Esophagus squamous epithelium (tissue), 5 donors: ENCODE results near the gene PHACTR2. TPM values are rescaled to one million over a fixed set of nuclear protein-coding genes. Genes with fewer than 3 reads are reported as not detected.
A peak's percentile ranks its signal among the peaks of the same experiment; 100 is the strongest.
"Not testable (repeated sequence)": the region's sequence is repeated elsewhere in the genome, so short reads cannot be mapped to it uniquely, and the experiment has no call there.

Source experiments
- DNase-seq: peaks from one replicate; lab custom pipeline; 2025; lab: John Stamatoyannopoulos, UW
- H3K27ac ChIP-seq, 4 donors: fragments of 200-600 bp; sonication (generic); one replicate each; pipeline ENCODE4 v1.5.1; 2016 to 2019; ENCODE audit warnings: mild to moderate bottlenecking in 1 of 4
- H3K27me3 ChIP-seq, 4 donors: fragments of 200-600 bp; sonication (generic); 1 replicate in 3 of 4; 2 replicates in 1 of 4; pipeline versions ENCODE4 v1.5.1 to v1.6.0; 2017 to 2021; ENCODE audit warnings: antibody characterized with exemption in 1 of 4
- H3K36me3 ChIP-seq, 3 donors: fragments of 200-600 bp; sonication (generic); one replicate each; pipeline ENCODE4 v1.5.1; 2016 to 2019
- H3K4me1 ChIP-seq, 3 donors: fragments of 200-600 bp; sonication (generic); one replicate each; pipeline ENCODE4 v1.5.1; 2017 to 2019
- H3K4me3 ChIP-seq, 4 donors: fragments of 200-600 bp; sonication (generic); 1 replicate in 3 of 4; 2 replicates in 1 of 4; pipeline ENCODE4 v1.5.1; 2016 to 2019; ENCODE audit warnings: mild to moderate bottlenecking in 2 of 4, moderate library complexity in 1 of 4
- H3K9me3 ChIP-seq, 3 donors: fragments of 200-600 bp; sonication (generic); one replicate each; pipeline ENCODE4 v1.5.1; 2016 to 2019
- POLR2A ChIP-seq, 4 donors: fragments of 450-650 bp; IDR thresholded peaks; one replicate each; pipeline ENCODE4 v1.6.1; 2017; ENCODE audit warnings: antibody characterized with exemption in 4 of 4, mild to moderate bottlenecking in 4 of 4, moderate library complexity in 3 of 4
- WGBS, 2 donors: methylation state at CpG; one replicate each; pipeline ENCODE4 v1.1.5; 2018; 5-methylcytosine and 5-hydroxymethylcytosine counted together
- intact Hi-C: fragments of 100-400 bp; cut with DNase I; formaldehyde crosslinking; loops from one replicate; pipeline ENCODE4 v1.15.0; 2022
- total RNA-seq, 4 donors: library from RNA; depleted of rRNA; stranded (reverse); fragments of >200 nt; gene quantifications; one replicate each; pipeline ENCODE4 v1.1.0, GENCODE V29; 2016
- TF ChIP-seq, protein P1 (sequence below), 6 experiments: fragments of 450-650 bp in 4 of 6; fragments of 200-600 bp in 2 of 6; sonication (generic) in 2 of 6; IDR thresholded peaks; one replicate each; pipeline ENCODE4 v1.5.1; 2016 to 2019; ENCODE audit warnings: antibody characterized with exemption in 6 of 6, mild to moderate bottlenecking in 4 of 6, moderate library complexity in 4 of 6
- donor health status: DM: yes; HTN: yes; CAD: no.

Gene PHACTR2
- total RNA-seq, 4 donors from 2014 or later, result 25.1 to 76.9 (median 45.1) TPM

DNA sequence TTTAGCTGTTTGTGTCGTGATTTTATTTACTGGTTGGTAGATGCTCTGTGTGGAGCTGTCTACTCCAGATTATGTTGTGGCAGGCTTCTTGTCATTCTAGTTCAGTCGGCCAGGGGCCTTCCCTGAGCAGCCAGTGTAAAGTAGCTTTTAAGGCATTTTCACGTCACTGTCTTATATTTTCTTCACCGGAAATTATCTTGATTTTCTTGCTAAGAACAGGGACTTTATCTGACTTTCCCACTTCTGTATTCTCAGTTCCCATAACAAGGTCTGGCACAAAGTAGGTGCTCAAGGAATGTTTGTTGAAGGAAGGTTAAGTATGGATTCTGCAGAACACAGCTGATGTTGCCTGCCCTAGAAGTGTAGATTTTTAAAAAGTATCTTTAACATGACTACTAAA lies 166.2 kb downstream of the PHACTR2 start:
- intact Hi-C loops, result no loop called here
- no peaks in the 10 kb centered on the region for H3K27me3 ChIP-seq
- no peak for DNase-seq
- 3 to 6% methylated on average over 4 of the region's 4 CpGs for WGBS, 2 donors
- peak overlapping the region; percentile 73 to 98 (median 80) for H3K4me3 ChIP-seq
- H3K4me1 ChIP-seq, result peaks cover 9 to 22% (median 11%) of the 10 kb centered on the region in 3 donors
- no peak for TF ChIP-seq POLR2A (IDR thresholded peaks at IDR 0.05)
- TF ChIP-seq, protein P1, sequence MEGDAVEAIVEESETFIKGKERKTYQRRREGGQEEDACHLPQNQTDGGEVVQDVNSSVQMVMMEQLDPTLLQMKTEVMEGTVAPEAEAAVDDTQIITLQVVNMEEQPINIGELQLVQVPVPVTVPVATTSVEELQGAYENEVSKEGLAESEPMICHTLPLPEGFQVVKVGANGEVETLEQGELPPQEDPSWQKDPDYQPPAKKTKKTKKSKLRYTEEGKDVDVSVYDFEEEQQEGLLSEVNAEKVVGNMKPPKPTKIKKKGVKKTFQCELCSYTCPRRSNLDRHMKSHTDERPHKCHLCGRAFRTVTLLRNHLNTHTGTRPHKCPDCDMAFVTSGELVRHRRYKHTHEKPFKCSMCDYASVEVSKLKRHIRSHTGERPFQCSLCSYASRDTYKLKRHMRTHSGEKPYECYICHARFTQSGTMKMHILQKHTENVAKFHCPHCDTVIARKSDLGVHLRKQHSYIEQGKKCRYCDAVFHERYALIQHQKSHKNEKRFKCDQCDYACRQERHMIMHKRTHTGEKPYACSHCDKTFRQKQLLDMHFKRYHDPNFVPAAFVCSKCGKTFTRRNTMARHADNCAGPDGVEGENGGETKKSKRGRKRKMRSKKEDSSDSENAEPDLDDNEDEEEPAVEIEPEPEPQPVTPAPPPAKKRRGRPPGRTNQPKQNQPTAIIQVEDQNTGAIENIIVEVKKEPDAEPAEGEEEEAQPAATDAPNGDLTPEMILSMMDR (IDR thresholded peaks at IDR 0.05), result peak in 1 of 6 experiments; percentile 24
- peaks cover 14 to 43% (median 27%) of the 10 kb centered on the region in 3 donors for H3K36me3 ChIP-seq
- peak overlapping the region; percentile 90 to 98 (median 94) for H3K27ac ChIP-seq
- H3K9me3 ChIP-seq, result no peaks in the 10 kb centered on the region

DNA sequence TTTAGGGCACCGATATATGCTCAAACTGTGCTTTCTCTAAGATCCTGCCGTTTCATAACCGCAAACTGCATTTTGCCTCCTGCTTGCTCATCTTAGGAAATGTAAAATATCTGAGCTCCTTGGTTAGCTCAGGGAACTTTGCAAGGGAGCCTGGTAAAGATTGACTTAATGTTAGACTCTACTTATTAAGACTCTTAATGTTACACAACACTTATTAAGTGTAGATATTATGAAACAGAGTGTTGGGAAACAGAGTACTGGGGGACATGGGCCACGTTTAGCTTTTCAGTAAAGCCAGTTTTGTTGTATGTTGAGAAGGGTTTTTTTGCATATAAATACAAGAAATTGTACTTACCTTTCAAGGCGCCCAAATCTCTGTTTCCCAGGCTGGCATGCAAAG lies 167.3 kb downstream of the PHACTR2 start:
- no peak for DNase-seq
- no peak overlapping the region for H3K4me3 ChIP-seq
- TF ChIP-seq POLR2A (IDR thresholded peaks at IDR 0.05), result no peak
- TF ChIP-seq, protein P1 (IDR thresholded peaks at IDR 0.05), result no peak
- no peaks in the 10 kb centered on the region for H3K27me3 ChIP-seq
- H3K9me3 ChIP-seq, result no peaks in the 10 kb centered on the region
- intact Hi-C loops, result no loop called here
- H3K4me1 ChIP-seq, result peaks cover 9 to 22% (median 11%) of the 10 kb centered on the region in 3 donors
- no peak overlapping the region for H3K27ac ChIP-seq
- H3K36me3 ChIP-seq, result peaks cover 14 to 53% (median 27%) of the 10 kb centered on the region in 3 donors
- WGBS, 2 donors, result 79 to 81% methylated on average over 5 of the region's 5 CpGs

DNA sequence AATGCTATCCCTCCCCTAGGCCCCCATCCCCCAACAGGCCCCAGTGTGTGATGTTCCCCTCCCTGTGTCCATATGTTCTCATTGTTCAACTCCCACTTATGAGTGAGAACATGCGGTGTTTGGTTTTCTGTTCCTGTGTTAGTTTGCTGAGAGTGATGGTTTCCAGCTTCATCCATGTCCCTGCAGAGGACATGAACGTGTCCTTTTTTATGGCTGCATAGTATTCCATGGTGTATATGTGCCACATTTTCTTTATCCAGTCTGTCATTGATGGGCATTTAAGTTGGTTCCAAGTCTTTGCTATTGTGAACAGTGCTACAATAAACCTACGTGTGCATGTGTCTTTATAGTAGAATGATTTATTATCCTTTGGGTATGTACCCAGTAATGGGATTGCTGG lies 173.9 kb downstream of the PHACTR2 start:
- Histone ChIP-seq H3K9me3 (peaks cover 0 to 13% (median 0%) of the 10 kb centered on the region in 3 donors), H3K36me3 (peaks cover 17 to 100% (median 23%) of the 10 kb centered on the region in 3 donors)
- H3K4me1 ChIP-seq, DNase-seq, H3K27ac ChIP-seq, H3K27me3 ChIP-seq, H3K4me3 ChIP-seq, intact Hi-C loops: not testable (repeated sequence)
- 84 to 100% methylated on average over 2 of the region's 3 CpGs for WGBS, 2 donors

DNA sequence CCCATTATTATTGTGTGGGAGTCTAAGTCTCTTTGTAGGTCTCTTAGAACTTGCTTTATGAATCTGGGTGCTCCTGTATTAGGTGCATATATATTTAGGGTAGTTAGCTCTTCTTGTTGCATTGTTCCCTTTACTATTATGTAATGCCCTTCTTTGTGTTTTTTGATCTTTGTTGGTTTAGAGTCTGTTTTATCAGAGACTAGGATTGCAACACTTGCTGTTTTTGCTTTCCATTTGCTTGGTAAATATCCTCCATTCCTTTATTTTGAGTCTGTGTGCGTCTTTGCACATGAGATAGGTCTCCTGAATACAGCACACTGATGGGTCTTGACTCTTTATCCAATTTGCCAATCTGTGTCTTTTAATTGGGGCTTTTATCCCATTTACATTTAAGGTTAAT lies 177.3 kb downstream of the PHACTR2 start:
- H3K36me3 ChIP-seq, result peaks cover 18 to 100% (median 21%) of the 10 kb centered on the region in 3 donors
- intact Hi-C loops, result not testable (repeated sequence)

DNA sequence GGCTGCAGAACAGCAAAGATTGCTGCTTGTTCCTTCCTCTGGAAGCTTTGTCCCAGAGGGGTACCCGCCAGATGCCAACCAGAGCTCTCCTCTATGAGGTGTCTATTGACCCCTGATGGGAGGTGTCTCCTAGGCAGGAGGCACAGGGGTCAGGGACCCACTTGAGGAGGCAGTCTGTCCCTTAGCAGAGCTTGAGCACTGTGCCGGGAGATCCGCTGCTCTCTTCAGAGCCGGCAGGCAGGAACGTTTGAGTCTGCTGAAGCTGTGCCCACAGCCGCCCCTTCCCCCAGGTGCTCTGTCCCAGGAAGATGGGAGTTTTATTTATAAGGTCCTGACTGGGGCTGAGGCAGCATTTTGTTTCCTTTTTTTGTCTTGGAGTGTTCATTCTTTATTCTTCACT lies 179.0 kb downstream of the PHACTR2 start:
- DNase-seq, H3K4me1 ChIP-seq, H3K27ac ChIP-seq, intact Hi-C loops, H3K27me3 ChIP-seq, H3K4me3 ChIP-seq: not testable (repeated sequence)
- 97 to 100% methylated on average over 5 of the region's 6 CpGs for WGBS, 2 donors
- Histone ChIP-seq H3K36me3 (peaks cover 18 to 100% (median 30%) of the 10 kb centered on the region in 3 donors), H3K9me3 (peaks cover 0 to 11% (median 0%) of the 10 kb centered on the region in 3 donors)

More for the DNA sequence above, 177.3 kb downstream of the PHACTR2 start:
- H3K27ac ChIP-seq, H3K4me1 ChIP-seq, H3K4me3 ChIP-seq, H3K27me3 ChIP-seq, DNase-seq: not testable (repeated sequence)
- WGBS, 2 donors, result 90 to 96% methylated on average over 1 of the region's 1 CpG
- peaks cover 0 to 13% (median 0%) of the 10 kb centered on the region in 3 donors for H3K9me3 ChIP-seq

DNA sequence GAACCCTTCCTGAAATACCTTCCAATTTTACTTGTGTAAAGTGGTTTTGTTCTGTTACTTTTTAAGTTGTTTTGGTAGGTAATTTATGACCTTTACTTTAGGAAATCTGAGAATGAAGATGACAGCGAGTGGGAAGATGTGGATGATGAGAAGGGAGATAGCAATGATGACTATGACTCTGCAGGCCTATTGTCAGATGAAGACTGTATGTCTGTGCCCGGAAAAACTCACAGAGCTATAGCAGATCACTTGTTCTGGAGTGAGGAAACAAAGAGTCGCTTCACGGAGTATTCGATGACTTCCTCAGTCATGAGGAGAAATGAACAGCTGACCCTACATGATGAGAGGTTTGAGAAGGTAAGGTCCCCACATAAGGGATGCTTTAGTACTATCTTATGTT lies 179.9 kb downstream of the PHACTR2 start:
- Histone ChIP-seq H3K4me1 (no peaks in the 10 kb centered on the region), H3K9me3 (peaks cover 0 to 6% (median 0%) of the 10 kb centered on the region in 3 donors), H3K4me3 (no peak overlapping the region), H3K27me3 (no peaks in the 10 kb centered on the region), H3K36me3 (peaks cover 18 to 100% (median 35%) of the 10 kb centered on the region in 3 donors), H3K27ac (no peak overlapping the region)
- DNase-seq, result no peak
- intact Hi-C loops, result no loop called here
- WGBS, 2 donors, result 94 to 100% methylated on average over 5 of the region's 5 CpGs
- TF ChIP-seq POLR2A (IDR thresholded peaks at IDR 0.05), result no peak
- TF ChIP-seq, protein P1 (IDR thresholded peaks at IDR 0.05), result no peak
